HG03060 (cell line): Measurements from ENCODE around the gene OR13G1.
"Not testable (repeated sequence)": the region's sequence is repeated elsewhere in the genome, so short reads cannot be mapped to it uniquely, and the experiment has no call there.

ENCODE experiments used
- ATAC-seq: cut with Tn5 transposase; IDR thresholded peaks from one replicate; pipeline ENCODE4 v1.9.1; 2021; ENCODE audit warnings: low read depth, moderate number of reproducible peaks; ENCODE audit not compliant: unreplicated experiment

OR13G1 gene, protein sequence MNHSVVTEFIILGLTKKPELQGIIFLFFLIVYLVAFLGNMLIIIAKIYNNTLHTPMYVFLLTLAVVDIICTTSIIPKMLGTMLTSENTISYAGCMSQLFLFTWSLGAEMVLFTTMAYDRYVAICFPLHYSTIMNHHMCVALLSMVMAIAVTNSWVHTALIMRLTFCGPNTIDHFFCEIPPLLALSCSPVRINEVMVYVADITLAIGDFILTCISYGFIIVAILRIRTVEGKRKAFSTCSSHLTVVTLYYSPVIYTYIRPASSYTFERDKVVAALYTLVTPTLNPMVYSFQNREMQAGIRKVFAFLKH

DNA sequence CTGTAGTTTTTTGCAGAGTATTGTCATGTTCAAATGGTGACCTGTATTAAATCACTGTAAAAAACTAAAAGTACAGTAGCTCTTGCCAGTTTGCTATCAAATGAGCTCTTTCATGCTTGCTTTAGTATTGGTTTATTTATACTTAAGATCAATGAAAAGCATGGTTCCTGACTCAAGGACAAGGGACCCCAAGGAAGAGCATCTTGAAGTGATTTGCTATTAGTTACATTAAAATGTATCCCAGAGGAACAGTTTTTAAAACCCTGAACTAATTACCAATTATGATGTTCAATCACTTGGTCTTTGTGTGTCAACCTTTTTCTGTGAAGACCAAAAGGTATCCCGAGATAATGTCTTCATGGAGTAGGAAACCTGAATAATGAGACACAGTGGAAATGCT lies at the start of gene OR13G1:
Gene OR13G1, minus strand, starts transcription at position 101 of the 400 bp plus-strand sequence. CDS start 6,698 bp downstream, outside the sequence.
- ATAC-seq = no peak

- no peak for ATAC-seq
Observed at GRCh38 chr1:247721222-247721621, 41.7 kb upstream of the OR13G1 start.

DNA sequence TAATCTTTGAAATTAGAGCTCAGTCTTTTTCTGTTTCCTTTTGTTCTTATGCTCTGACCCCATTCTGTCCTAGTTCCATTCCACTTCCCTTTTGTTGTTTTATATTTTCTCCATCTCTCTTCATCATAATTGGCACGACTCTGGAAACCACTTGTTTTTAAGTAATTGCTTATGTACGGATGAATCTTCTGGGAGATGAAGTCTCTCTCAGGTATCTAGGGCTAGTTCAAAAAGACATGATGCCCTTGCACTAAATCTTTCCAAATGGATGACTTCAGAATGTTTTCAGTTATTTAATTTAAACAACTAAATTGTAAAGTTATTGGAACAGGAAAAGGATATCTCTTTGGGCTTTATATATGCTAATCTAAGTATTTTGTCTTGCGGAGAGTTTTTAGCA lies 37.0 kb upstream of the OR13G1 start, which contains the start of gene OR6F1:
Gene OR6F1, minus strand, starts transcription at position 101 of the 400 bp plus-strand sequence. CDS start 3,891 bp downstream, outside the sequence.
- no peak for ATAC-seq

GRCh38 chr1:247713753-247714152 lies 34.2 kb upstream of the OR13G1 start:
- no peak for ATAC-seq

- ATAC-seq = not testable (repeated sequence)
Observed at GRCh38 chr1:247710681-247711080, 31.1 kb upstream of the OR13G1 start.

DNA sequence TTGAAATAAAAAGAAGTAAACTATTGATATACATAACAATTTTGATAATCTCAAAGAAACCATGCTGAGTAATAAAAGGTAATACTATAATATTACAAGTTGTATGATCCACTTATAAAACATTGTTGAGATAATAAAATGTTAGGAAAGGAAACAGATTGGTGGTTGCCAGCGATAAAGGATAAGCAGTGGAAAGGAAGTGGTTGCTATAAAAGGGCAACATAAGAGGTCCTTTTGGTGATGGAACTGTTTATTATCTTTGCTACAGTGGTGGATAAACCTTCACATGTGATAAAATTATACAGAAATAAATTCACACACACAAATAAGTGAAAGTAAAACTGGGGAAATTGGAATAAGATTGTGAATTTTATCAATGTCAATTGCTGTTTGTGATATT lies 21.8 kb upstream of the OR13G1 start:
- no peak for ATAC-seq

DNA sequence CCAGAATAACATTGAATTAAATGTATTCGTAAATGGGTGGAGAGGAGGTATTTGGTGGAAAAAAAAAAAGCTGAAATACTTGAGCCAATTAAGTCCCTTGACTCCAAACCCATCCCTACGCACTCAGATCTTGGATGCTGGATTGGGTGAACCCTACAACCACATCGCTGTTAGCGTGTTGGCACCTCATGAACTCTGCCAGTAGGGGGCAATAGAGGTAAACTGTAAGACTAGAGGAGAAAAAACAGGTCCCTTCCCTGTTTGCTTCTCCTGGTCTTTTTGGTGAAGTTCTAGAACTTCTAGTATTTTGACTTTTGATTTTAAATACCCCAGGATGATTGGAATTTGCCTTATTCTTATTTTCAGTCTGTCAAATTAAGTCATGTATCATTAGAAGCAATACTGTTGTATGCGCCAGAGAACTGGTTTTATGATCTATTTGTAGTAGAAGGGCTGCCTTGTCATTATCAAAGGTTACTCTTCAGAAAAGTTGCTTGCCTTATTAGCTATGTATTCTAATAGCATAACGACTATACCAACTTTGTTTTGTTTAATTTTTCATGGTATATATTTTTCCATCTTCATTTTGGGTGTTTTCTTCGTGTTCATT lies 1.9 kb upstream of the OR13G1 start:
- peak; percentile 76 for ATAC-seq

DNA sequence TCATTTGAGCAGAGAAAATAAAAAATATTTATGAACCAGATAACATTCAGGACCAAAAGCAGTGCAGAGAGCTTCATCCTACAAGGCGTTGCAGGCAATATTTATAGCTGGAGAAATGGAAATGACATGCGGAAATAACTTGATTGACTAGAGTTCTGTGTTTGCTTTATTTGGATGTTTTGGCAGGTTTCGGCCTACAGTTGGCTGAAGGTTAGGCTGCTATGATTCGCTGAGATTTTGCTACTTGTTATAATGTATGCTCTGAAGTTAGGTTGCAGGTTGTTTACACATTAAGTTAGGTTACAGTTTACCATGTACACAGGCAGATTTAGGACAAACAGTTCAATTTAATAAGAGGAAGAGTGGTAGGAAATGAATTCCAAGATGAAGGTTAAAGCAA lies 632 bp upstream of the OR13G1 start:
- no peak for ATAC-seq

GRCh38 chr1:247669225-247669624 lies 10.3 kb downstream of the OR13G1 start:
- no peak for ATAC-seq

DNA sequence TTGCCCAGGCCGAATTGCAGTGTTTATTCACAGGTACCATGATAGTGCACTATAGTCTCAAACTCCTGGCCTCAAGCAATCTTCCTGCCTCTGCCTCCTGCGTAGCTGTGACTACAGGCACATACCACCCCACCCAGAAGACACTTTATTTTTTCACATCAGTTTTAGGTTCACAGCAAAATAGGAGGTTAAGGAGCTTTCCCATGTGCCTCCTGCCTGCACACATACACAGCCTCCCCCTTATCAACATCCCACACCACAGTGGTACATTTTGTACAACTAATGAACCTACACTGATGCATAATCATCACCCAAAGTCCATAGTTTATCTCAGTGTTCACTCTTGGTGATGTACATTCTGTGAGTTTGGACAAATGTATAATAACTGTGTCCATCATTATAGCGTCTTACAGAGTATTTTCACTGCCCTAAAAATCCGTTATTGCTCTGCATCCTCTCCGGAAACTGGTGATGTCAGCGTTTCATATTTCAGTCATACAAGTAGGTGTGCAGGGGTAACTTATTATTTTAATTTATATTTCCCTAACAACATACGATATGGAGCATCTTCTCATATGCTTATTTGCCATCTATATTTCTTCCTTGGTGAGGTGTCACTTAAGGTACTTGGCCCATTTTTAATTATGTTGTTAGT lies 23.2 kb downstream of the OR13G1 start:
- no peak for ATAC-seq

DNA sequence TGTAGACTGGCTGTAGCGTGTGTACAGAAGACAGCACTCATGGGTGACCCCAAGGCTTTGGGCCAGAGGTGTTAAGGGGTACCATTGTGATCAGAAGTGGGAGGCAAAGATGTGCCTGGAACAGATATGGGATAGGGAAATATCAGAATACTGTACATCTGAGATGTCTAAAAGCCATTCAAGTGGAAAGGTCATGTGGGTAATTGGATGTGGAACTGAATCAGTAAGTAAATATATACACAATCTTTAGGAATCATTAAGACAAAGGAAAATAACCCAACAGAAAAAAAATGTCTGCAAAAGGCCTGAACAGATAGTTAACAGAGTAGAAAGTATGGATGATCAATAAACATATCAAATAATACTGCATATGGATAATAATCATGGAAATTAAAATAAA lies 26.5 kb downstream of the OR13G1 start:
- ATAC-seq = no peak

DNA sequence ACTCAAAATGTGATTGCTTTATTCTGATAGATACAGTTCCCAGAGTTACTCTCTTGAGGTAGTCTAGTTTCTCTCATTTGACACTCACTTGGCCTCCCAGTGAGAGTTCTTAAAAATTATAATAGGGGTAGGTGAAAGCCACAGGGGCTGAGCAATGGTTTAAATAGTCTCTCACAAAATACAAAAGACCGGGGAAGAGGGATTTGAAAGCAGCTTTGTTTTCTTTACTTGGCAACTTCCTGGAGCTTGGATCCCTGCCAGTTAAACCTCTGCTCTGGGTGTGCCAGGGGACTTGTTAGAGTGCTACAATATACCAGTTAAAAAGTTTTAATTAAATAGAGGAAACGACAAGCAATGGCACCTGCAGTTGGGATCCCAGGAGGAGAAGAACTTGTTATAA lies 31.7 kb downstream of the OR13G1 start:
- ATAC-seq = no peak

DNA sequence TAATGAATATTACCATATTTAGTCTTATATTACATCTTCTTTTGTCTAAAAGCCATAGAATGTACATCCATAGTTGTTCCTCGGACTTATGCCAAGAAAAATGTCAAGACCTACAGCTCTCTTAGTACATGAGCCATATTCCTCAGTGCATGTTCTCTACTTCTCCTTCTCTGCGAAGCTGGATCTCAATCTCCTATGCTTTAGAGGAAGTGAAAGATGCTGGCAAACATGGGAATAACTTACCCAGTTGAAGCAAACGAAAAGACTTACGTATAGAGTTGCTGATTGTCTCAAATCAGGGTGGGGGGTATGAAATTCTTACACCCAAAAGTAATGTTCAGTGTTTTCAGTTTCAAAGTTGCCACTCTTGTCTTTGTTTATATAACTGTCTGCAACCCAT lies 32.7 kb downstream of the OR13G1 start:
- no peak for ATAC-seq

GRCh38 chr1:247642742-247643141 lies 36.8 kb downstream of the OR13G1 start:
- no peak for ATAC-seq

DNA sequence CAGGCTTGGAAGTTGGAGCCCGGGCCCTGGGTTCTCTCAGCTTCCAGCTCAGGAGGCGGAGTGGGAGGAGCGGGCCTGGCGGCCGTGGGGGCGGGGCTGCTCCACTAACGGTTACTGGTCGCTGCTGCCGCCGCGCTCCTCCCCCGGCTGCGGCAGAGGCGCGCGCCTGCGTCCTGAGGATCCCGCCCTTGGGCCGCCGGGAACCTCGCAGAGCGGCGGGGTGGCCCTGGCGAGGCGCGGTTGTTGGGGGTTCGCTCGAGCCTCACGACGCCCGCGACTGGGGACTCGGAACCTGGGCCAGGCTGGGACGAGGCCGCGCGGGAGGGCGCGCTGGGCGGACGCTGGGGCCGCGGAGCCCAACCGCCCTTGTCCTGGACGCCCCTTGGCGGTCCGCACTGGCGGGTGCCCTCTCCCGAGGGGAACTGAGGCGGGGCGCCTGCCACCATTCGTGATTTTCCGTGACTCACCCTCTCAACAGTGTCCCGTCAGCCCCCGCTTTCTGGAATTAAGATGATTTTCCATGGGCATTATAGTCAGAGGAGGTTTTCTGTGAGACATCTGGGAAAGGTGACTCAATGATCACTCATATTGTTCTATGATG lies 40.1 kb downstream of the OR13G1 start:
- no peak for ATAC-seq

GRCh38 chr1:247638781-247639180 lies 40.8 kb downstream of the OR13G1 start:
- no peak for ATAC-seq

DNA sequence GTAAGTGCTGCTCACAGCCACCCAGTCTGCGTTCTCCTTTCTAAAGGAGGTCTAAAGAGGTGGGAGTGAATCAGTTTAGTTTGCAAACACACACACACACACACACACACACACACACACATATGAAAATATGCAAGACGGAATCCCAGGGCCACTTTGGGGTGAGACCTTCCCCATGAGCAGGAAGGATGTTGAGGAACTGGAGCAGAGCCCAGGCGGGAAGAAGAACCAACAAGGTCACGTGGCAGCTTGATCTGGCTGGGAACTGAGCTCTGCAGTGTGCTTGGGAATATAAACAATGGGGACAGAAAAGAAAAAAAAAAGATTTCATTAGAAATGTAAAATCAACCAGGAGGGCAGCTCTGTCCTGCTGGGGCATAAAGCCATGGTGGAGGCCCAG lies 41.5 kb downstream of the OR13G1 start:
- ATAC-seq = no peak

- ATAC-seq = no peak
Observed at GRCh38 chr1:247627951-247628350, 51.6 kb downstream of the OR13G1 start.
